ENCODE results near the gene CELF4. TPM values are rescaled to one million over a fixed set of nuclear protein-coding genes. Genes with fewer than 3 reads are reported as not detected.

The CELF4 gene
- total and polyA plus RNA-seq, 2 experiments from 2014 or later = 1.6 to 2.1 TPM

GRCh38 chr18:37315935-37316334 lies 249.7 kb downstream of the CELF4 start:
- no peak for DNase-seq (ENCODE audit: low read depth in 1 of 2, low spot score in 1 of 2)
- H3K4me1 ChIP-seq (ENCODE audit: low read depth) = no peaks in the 10 kb centered on the region
- TF ChIP-seq CTCF (IDR thresholded peaks at IDR 0.05; ENCODE audit: low read depth, low read length) = no peak
- no peaks in the 10 kb centered on the region for H3K27me3 ChIP-seq
- H3K27ac ChIP-seq = no peak overlapping the region
- no peak overlapping the region for H3K4me3 ChIP-seq
- H3K36me3 ChIP-seq = no peaks in the 10 kb centered on the region
- H3K9me3 ChIP-seq (ENCODE audit: low read depth) = no peaks in the 10 kb centered on the region

GRCh38 chr18:37314534-37314933 lies 251.1 kb downstream of the CELF4 start:
- Histone ChIP-seq H3K36me3 (no peaks in the 10 kb centered on the region), H3K27me3 (no peaks in the 10 kb centered on the region), H3K9me3 (ENCODE audit: low read depth) (no peaks in the 10 kb centered on the region), H3K27ac (no peak overlapping the region), H3K4me3 (no peak overlapping the region), H3K4me1 (ENCODE audit: low read depth) (no peaks in the 10 kb centered on the region)
- TF ChIP-seq CTCF (IDR thresholded peaks at IDR 0.05; ENCODE audit: low read depth, low read length) = no peak
- DNase-seq (ENCODE audit: low read depth in 1 of 2, low spot score in 1 of 2) = no peak

- Histone ChIP-seq H3K4me3 (no peak overlapping the region), H3K27me3 (no peaks in the 10 kb centered on the region), H3K27ac (no peak overlapping the region), H3K9me3 (ENCODE audit: low read depth) (no peaks in the 10 kb centered on the region), H3K36me3 (no peaks in the 10 kb centered on the region), H3K4me1 (ENCODE audit: low read depth) (no peaks in the 10 kb centered on the region)
- no peak for TF ChIP-seq CTCF (IDR thresholded peaks at IDR 0.05; ENCODE audit: low read depth, low read length)
- no peak for DNase-seq (ENCODE audit: low read depth in 1 of 2, low spot score in 1 of 2)
Measured at GRCh38 chr18:37313624-37314023, 252.0 kb downstream of the CELF4 start.

GRCh38 chr18:37309861-37310260 lies 255.7 kb downstream of the CELF4 start:
- H3K4me3 ChIP-seq = no peak overlapping the region
- H3K36me3 ChIP-seq = no peaks in the 10 kb centered on the region
- H3K9me3 ChIP-seq (ENCODE audit: low read depth) = no peaks in the 10 kb centered on the region
- H3K4me1 ChIP-seq (ENCODE audit: low read depth) = no peaks in the 10 kb centered on the region
- DNase-seq (ENCODE audit: low read depth in 1 of 2, low spot score in 1 of 2) = no peak
- TF ChIP-seq CTCF (IDR thresholded peaks at IDR 0.05; ENCODE audit: low read depth, low read length) = no peak
- no peak overlapping the region for H3K27ac ChIP-seq
- H3K27me3 ChIP-seq = no peaks in the 10 kb centered on the region

- Histone ChIP-seq H3K27me3 (no peaks in the 10 kb centered on the region), H3K36me3 (no peaks in the 10 kb centered on the region), H3K4me3 (no peak overlapping the region), H3K9me3 (ENCODE audit: low read depth) (no peaks in the 10 kb centered on the region), H3K27ac (no peak overlapping the region), H3K4me1 (ENCODE audit: low read depth) (no peaks in the 10 kb centered on the region)
- no peak for TF ChIP-seq CTCF (IDR thresholded peaks at IDR 0.05; ENCODE audit: low read depth, low read length)
- peak in 1 of 2 donors; percentile 25 for DNase-seq (ENCODE audit: low read depth in 1 of 2, low spot score in 1 of 2)
Measured at GRCh38 chr18:37309059-37309458, 256.5 kb downstream of the CELF4 start.

- no peaks in the 10 kb centered on the region for H3K27me3 ChIP-seq
- TF ChIP-seq CTCF (IDR thresholded peaks at IDR 0.05; ENCODE audit: low read depth, low read length) = no peak
- no peaks in the 10 kb centered on the region for H3K9me3 ChIP-seq (ENCODE audit: low read depth)
- H3K27ac ChIP-seq = no peak overlapping the region
- no peaks in the 10 kb centered on the region for H3K4me1 ChIP-seq (ENCODE audit: low read depth)
- H3K4me3 ChIP-seq = no peak overlapping the region
- no peaks in the 10 kb centered on the region for H3K36me3 ChIP-seq
- no peak for DNase-seq (ENCODE audit: low read depth in 1 of 2, low spot score in 1 of 2)
Measured at GRCh38 chr18:37307181-37307580, 258.4 kb downstream of the CELF4 start.
